ENCODE results near the gene ZNF341.
"Not testable (repeated sequence)": the region's sequence is repeated elsewhere in the genome, so short reads cannot be mapped to it uniquely, and the experiment has no call there.

Gene ZNF341

DNA sequence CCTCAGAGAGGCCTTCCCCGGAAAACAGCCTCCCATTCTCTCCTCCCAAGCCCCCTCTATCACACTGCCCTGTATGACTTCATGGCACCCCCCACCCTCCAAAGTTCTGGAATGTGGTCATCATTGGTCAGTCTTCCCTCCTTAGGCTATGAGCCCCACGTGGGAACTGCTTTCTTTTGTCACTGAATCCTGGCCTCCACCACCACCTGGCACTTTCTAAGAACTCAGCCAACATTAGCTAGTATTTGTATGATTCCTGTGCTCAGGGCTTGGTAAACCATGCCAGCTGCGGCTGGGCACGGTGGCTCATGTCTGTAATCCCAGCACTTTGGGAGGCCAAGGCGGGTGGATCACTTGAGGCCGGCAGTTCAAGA lies 37.2 kb upstream of the ZNF341 start:
- no peak for TF ChIP-seq CTCF (conservative IDR thresholded peaks at IDR 0.05; ENCODE audit: low read depth, low read length)
- Histone ChIP-seq H2AFZ (ENCODE audit: low read depth) (no peak overlapping the region), H3K4me2 (no peak overlapping the region), H3K27ac (no peak overlapping the region), H3K79me2 (ENCODE audit: insufficient read depth, low read depth) (no peaks in the 10 kb centered on the region), H4K20me1 (ENCODE audit: insufficient read depth) (no peaks in the 10 kb centered on the region), H3K4me1 (ENCODE audit: low read depth, poor library complexity, severe bottlenecking) (no peaks in the 10 kb centered on the region), H3K4me3 (IDR thresholded peaks at IDR 0.05; ENCODE audit: insufficient read depth, low read depth, low read length) (no peak overlapping the region), H3K27me3 (ENCODE audit: insufficient read depth, low read depth) (no peaks in the 10 kb centered on the region), H3K36me3 (ENCODE audit: insufficient read depth) (no peaks in the 10 kb centered on the region), H3K9ac (no peak overlapping the region)

DNA sequence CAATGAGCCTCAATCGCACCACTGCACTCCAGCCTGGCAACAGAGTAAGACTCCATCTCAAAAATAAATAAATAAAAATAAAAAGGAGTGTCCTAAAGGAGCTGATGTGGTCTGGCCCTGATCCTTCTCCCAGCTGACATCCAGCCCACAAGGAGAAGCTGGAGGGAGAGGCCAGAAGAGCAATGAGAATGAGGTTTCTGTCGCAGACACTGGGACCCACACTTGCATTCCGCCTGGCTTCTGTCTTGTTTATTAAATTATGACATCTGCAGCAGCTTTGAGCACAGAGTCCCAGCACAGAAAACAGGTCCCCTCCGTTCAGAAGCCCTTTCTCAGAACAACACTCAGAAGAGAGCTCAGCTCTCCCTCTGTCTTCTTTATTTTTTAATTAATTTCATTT lies 35.3 kb upstream of the ZNF341 start:
- no peak for TF ChIP-seq CTCF (conservative IDR thresholded peaks at IDR 0.05; ENCODE audit: low read depth, low read length)
- H3K4me1 ChIP-seq (ENCODE audit: low read depth, poor library complexity, severe bottlenecking) = no peaks in the 10 kb centered on the region
- no peak overlapping the region for H2AFZ ChIP-seq (ENCODE audit: low read depth)
- H4K20me1 ChIP-seq (ENCODE audit: insufficient read depth) = no peaks in the 10 kb centered on the region
- no peak overlapping the region for H3K9ac ChIP-seq
- no peak overlapping the region for H3K4me2 ChIP-seq
- no peaks in the 10 kb centered on the region for H3K36me3 ChIP-seq (ENCODE audit: insufficient read depth)
- H3K27me3 ChIP-seq (ENCODE audit: insufficient read depth, low read depth) = no peaks in the 10 kb centered on the region
- H3K4me3 ChIP-seq (IDR thresholded peaks at IDR 0.05; ENCODE audit: insufficient read depth, low read depth, low read length) = no peak overlapping the region
- H3K79me2 ChIP-seq (ENCODE audit: insufficient read depth, low read depth) = no peaks in the 10 kb centered on the region
- no peak overlapping the region for H3K27ac ChIP-seq

- H3K36me3 ChIP-seq (ENCODE audit: insufficient read depth) = no peaks in the 10 kb centered on the region
- no peaks in the 10 kb centered on the region for H3K79me2 ChIP-seq (ENCODE audit: insufficient read depth, low read depth)
- no peak overlapping the region for H3K4me3 ChIP-seq (IDR thresholded peaks at IDR 0.05; ENCODE audit: insufficient read depth, low read depth, low read length)
- H3K4me1 ChIP-seq (ENCODE audit: low read depth, poor library complexity, severe bottlenecking) = no peaks in the 10 kb centered on the region
- H2AFZ ChIP-seq (ENCODE audit: low read depth) = no peak overlapping the region
- no peak overlapping the region for H3K9ac ChIP-seq
- H3K27me3 ChIP-seq (ENCODE audit: insufficient read depth, low read depth) = no peaks in the 10 kb centered on the region
- TF ChIP-seq CTCF (conservative IDR thresholded peaks at IDR 0.05; ENCODE audit: low read depth, low read length) = no peak
- H3K4me2 ChIP-seq = no peak overlapping the region
- no peaks in the 10 kb centered on the region for H4K20me1 ChIP-seq (ENCODE audit: insufficient read depth)
- H3K27ac ChIP-seq = no peak overlapping the region
Measured at GRCh38 chr20:33697129-33697528, 34.7 kb upstream of the ZNF341 start.

GRCh38 chr20:33698966-33699365 lies 32.8 kb upstream of the ZNF341 start:
- not testable (repeated sequence) for H3K4me3 ChIP-seq (IDR thresholded peaks at IDR 0.05; ENCODE audit: insufficient read depth, low read depth, low read length); H3K9ac ChIP-seq; H3K27me3 ChIP-seq (ENCODE audit: insufficient read depth, low read depth); H3K36me3 ChIP-seq (ENCODE audit: insufficient read depth); H4K20me1 ChIP-seq (ENCODE audit: insufficient read depth); H3K4me1 ChIP-seq (ENCODE audit: low read depth, poor library complexity, severe bottlenecking); H2AFZ ChIP-seq (ENCODE audit: low read depth); H3K4me2 ChIP-seq; H3K79me2 ChIP-seq (ENCODE audit: insufficient read depth, low read depth); H3K27ac ChIP-seq

DNA sequence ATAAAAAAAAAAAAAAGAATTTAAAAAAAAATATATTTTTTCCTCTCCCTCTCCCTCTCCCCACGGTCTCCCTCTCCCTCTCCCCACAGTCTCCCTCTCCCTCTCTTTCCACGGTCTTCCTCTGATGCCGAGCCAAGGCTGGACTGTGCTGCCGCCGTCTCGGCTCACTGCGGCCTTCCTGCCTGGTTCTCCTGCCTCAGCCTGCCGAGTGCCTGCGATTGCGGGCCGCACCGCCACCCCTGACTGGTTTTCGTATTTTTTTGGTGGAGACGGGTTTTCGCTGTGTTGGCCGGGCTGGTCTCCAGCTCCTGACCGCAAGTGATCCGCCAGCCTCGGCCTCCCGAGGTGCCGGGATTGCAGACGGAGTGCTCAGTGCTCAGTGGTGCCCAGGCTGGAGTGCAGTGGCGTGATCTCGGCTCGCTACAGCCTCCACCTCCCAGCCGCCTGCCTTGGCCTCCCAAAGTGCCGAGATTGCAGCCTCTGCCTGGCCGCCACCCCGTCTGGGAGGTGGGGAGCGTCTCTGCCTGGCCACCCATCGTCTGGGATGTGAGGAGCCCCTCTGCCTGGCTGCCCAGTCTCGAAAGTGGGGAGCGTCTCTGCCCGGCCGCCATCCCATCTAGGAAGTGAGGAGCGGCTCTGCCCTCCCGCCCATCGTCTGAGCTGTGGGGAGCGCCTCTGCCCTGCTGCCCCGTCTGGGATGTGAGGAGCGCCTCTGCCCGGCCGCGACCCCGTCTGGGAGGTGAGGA lies 30.9 kb upstream of the ZNF341 start:
- H3K4me1 ChIP-seq (ENCODE audit: low read depth, poor library complexity, severe bottlenecking); H3K36me3 ChIP-seq (ENCODE audit: insufficient read depth); H3K79me2 ChIP-seq (ENCODE audit: insufficient read depth, low read depth); H4K20me1 ChIP-seq (ENCODE audit: insufficient read depth); H3K27me3 ChIP-seq (ENCODE audit: insufficient read depth, low read depth); H3K9ac ChIP-seq; H2AFZ ChIP-seq (ENCODE audit: low read depth); H3K4me2 ChIP-seq; H3K27ac ChIP-seq; H3K4me3 ChIP-seq (IDR thresholded peaks at IDR 0.05; ENCODE audit: insufficient read depth, low read depth, low read length): not testable (repeated sequence)
